SK-N-SH treated with all-trans-retinoic acid at 6 μM for 48 hours (cell line): Measurements from ENCODE around the gene EFCAB14.

Source experiments
- ATAC-seq: fragments of 200-7000 bp; cut with Tn5 transposase; 3 replicates; pipeline ENCODE4 v1.9.1; 2020; ENCODE audit warnings: mild to moderate bottlenecking, moderate library complexity
- ARNTL ChIP-seq: fragments of 450-650 bp; formaldehyde crosslinking; IDR thresholded peaks from 2 replicates; pipeline ENCODE4 v1.5.0; 2020; ENCODE audit warnings: low read depth, mild to moderate bottlenecking, moderate library complexity, borderline replicate concordance
- BACH2 ChIP-seq: fragments of 250-450 bp; sonication (Bioruptor Pico); IDR thresholded peaks from 2 replicates; pipeline ENCODE4 v1.9.0; 2021; ENCODE audit warnings: mild to moderate bottlenecking, borderline replicate concordance
- CREB5 ChIP-seq: fragments of 250-450 bp; sonication (Bioruptor Pico); IDR thresholded peaks from 2 replicates; pipeline ENCODE4 v1.5.1; 2020; ENCODE audit warnings: low read depth, mild to moderate bottlenecking, moderate library complexity
- CSDC2 ChIP-seq: fragments of 250-450 bp; sonication (Bioruptor Pico); IDR thresholded peaks from 2 replicates; pipeline ENCODE4 v1.5.0; 2020; ENCODE audit warnings: mild to moderate bottlenecking, moderate library complexity
- CSRNP3 ChIP-seq: fragments of 250-450 bp; sonication (Bioruptor Pico); IDR thresholded peaks from 2 replicates; pipeline ENCODE4 v1.5.1; 2021; ENCODE audit warnings: mild to moderate bottlenecking, moderate library complexity
- ESRRG ChIP-seq: fragments of 250-450 bp; sonication (Bioruptor Pico); IDR thresholded peaks from 2 replicates; pipeline ENCODE4 v1.6.1; 2021; ENCODE audit warnings: mild to moderate bottlenecking
- GLIS3 ChIP-seq: fragments of 250-450 bp; sonication (Bioruptor Pico); IDR thresholded peaks from 2 replicates; pipeline ENCODE4 v1.5.0; 2020; ENCODE audit warnings: mild to moderate bottlenecking, moderate library complexity
- ISL1 ChIP-seq: fragments of 250-450 bp; sonication (Bioruptor Pico); IDR thresholded peaks from 2 replicates; pipeline ENCODE4 v2.1.2; 2022; ENCODE audit warnings: mild to moderate bottlenecking, moderate library complexity
- OSR1 ChIP-seq: fragments of 250-450 bp; sonication (Bioruptor Pico); IDR thresholded peaks from 2 replicates; pipeline ENCODE4 v1.8.0; 2022; ENCODE audit warnings: moderate library complexity, mild to moderate bottlenecking, inconsistent platforms
- PATZ1 ChIP-seq: fragments of 250-450 bp; sonication (Bioruptor Pico); IDR thresholded peaks from 2 replicates; pipeline ENCODE4 v1.8.0; 2020; ENCODE audit warnings: mild to moderate bottlenecking, moderate library complexity, borderline replicate concordance
- POU6F1 ChIP-seq: fragments of 250-450 bp; sonication (Bioruptor Pico); IDR thresholded peaks from 2 replicates; pipeline ENCODE4 v1.8.0; 2021; ENCODE audit warnings: low read depth, mild to moderate bottlenecking, moderate library complexity, borderline replicate concordance
- PPARA ChIP-seq: fragments of 250-450 bp; sonication (Bioruptor Pico); IDR thresholded peaks from 2 replicates; pipeline ENCODE4 v1.5.0; 2020; ENCODE audit warnings: mild to moderate bottlenecking, borderline replicate concordance
- RARB ChIP-seq: fragments of 250-450 bp; sonication (Bioruptor Pico); IDR thresholded peaks from 2 replicates; pipeline ENCODE4 v1.8.0; 2021; ENCODE audit warnings: mild to moderate bottlenecking, moderate library complexity
- SNAI2 ChIP-seq: fragments of 250-450 bp; sonication (Bioruptor Pico); IDR thresholded peaks from 2 replicates; pipeline ENCODE4 v1.5.0; 2020; ENCODE audit warnings: mild to moderate bottlenecking, moderate library complexity
- TCF4 ChIP-seq: fragments of 250-450 bp; sonication (Bioruptor Pico); IDR thresholded peaks from 2 replicates; pipeline ENCODE4 v1.8.0; 2021; ENCODE audit warnings: mild to moderate bottlenecking, moderate library complexity, borderline replicate concordance
- TOX ChIP-seq: fragments of 250-450 bp; sonication (Bioruptor Pico); IDR thresholded peaks from 2 replicates; pipeline ENCODE4 v1.8.0; 2021; ENCODE audit warnings: mild to moderate bottlenecking, moderate library complexity, borderline replicate concordance
- TSHZ2 ChIP-seq: fragments of 250-450 bp; sonication (Bioruptor Pico); IDR thresholded peaks from 2 replicates; pipeline ENCODE4 v1.5.0; 2020; ENCODE audit warnings: mild to moderate bottlenecking, moderate library complexity
- ZC3H10 ChIP-seq: fragments of 250-450 bp; sonication (Bioruptor Pico); IDR thresholded peaks from 2 replicates; pipeline ENCODE4 v1.5.1; 2021; ENCODE audit warnings: mild to moderate bottlenecking, moderate library complexity
- ZFP3 ChIP-seq: fragments of 250-450 bp; sonication (Bioruptor Pico); IDR thresholded peaks from 2 replicates; pipeline ENCODE4 v1.5.0; 2020; ENCODE audit warnings: mild to moderate bottlenecking, moderate library complexity
- ZFP30 ChIP-seq: fragments of 450-650 bp; formaldehyde crosslinking; IDR thresholded peaks from 2 replicates; pipeline ENCODE4 v1.5.0; 2022; ENCODE audit warnings: mild to moderate bottlenecking, moderate library complexity
- ZNF565 ChIP-seq: fragments of 450-650 bp; formaldehyde crosslinking; conservative IDR thresholded peaks from 2 replicates; pipeline ENCODE4 v1.5.0; 2020; ENCODE audit warnings: low read depth, mild to moderate bottlenecking, moderate library complexity
- ZNF70 ChIP-seq: fragments of 450-650 bp; formaldehyde crosslinking; IDR thresholded peaks from 2 replicates; pipeline ENCODE4 v1.5.0; 2020; ENCODE audit warnings: mild to moderate bottlenecking, moderate library complexity
- ZNF8 ChIP-seq: fragments of 450-650 bp; formaldehyde crosslinking; IDR thresholded peaks from 2 replicates; pipeline ENCODE4 v1.5.0; 2020; ENCODE audit warnings: mild to moderate bottlenecking, moderate library complexity

EFCAB14 gene

GRCh38 chr1:46654012-46654411, 64.9 kb downstream of the EFCAB14 start:
- no peak for ATAC-seq
- no peak for TF ChIP-seq ZNF565 (CRISPR knock-in tag)
- TF ChIP-seq PPARA (CRISPR knock-in tag): no peak
- TF ChIP-seq POU6F1 (CRISPR knock-in tag): no peak
- no peak for TF ChIP-seq PATZ1 (CRISPR knock-in tag)
- no peak for TF ChIP-seq TCF4 (CRISPR knock-in tag)
- no peak for TF ChIP-seq SNAI2
- TF ChIP-seq ARNTL (CRISPR knock-in tag): no peak
- no peak for TF ChIP-seq CSRNP3 (CRISPR knock-in tag)
- no peak for TF ChIP-seq ISL1 (CRISPR knock-in tag)
- no peak for TF ChIP-seq RARB (CRISPR knock-in tag)
- no peak for TF ChIP-seq OSR1 (CRISPR knock-in tag)
- TF ChIP-seq ZFP3 (CRISPR knock-in tag): no peak
- no peak for TF ChIP-seq TOX (CRISPR knock-in tag)
- TF ChIP-seq TSHZ2 (CRISPR knock-in tag): no peak
- no peak for TF ChIP-seq BACH2 (CRISPR knock-in tag)
- TF ChIP-seq CREB5: no peak
- TF ChIP-seq ZC3H10 (CRISPR knock-in tag): no peak
- no peak for TF ChIP-seq ZFP30 (CRISPR knock-in tag)
- no peak for TF ChIP-seq ZNF8

GRCh38 chr1:46653405-46653958, 65.4 kb downstream of the EFCAB14 start:
- ATAC-seq: no peak; the same call in 2 of the 3 replicates
- no peak for TF ChIP-seq ZFP30 (CRISPR knock-in tag)
- no peak for TF ChIP-seq CSDC2 (CRISPR knock-in tag)
- no peak for TF ChIP-seq PATZ1 (CRISPR knock-in tag)
- TF ChIP-seq BACH2 (CRISPR knock-in tag): no peak
- TF ChIP-seq ISL1 (CRISPR knock-in tag): no peak
- no peak for TF ChIP-seq CREB5
- TF ChIP-seq ZNF565 (CRISPR knock-in tag): no peak
- TF ChIP-seq OSR1 (CRISPR knock-in tag): no peak
- TF ChIP-seq ARNTL (CRISPR knock-in tag): no peak
- no peak for TF ChIP-seq ZNF70
- no peak for TF ChIP-seq RARB (CRISPR knock-in tag)
- no peak for TF ChIP-seq ZC3H10 (CRISPR knock-in tag)
- no peak for TF ChIP-seq CSRNP3 (CRISPR knock-in tag)
- TF ChIP-seq GLIS3 (CRISPR knock-in tag): no peak
- no peak for TF ChIP-seq ESRRG (CRISPR knock-in tag)
- TF ChIP-seq TOX (CRISPR knock-in tag): no peak
- TF ChIP-seq SNAI2: no peak
- no peak for TF ChIP-seq TCF4 (CRISPR knock-in tag)
